ENCODE results near the gene MGAT5.

Gene MGAT5

GRCh38 chr2:134451347-134451630 lies 197.4 kb downstream of the MGAT5 start:
- Histone ChIP-seq H3K27ac (ENCODE audit: poor library complexity, severe bottlenecking) (no peak overlapping the region), H3K9me3 (ENCODE audit: severe bottlenecking) (no peaks in the 10 kb centered on the region), H3K27me3 (ENCODE audit: insufficient read depth, poor library complexity, severe bottlenecking) (no peaks in the 10 kb centered on the region), H3K36me3 (ENCODE audit: low read depth) (no peaks in the 10 kb centered on the region), H3K4me3 (ENCODE audit: severe bottlenecking) (no peak overlapping the region), H3K4me1 (ENCODE audit: insufficient read depth, poor library complexity, severe bottlenecking) (peaks cover 3% of the 10 kb centered on the region)
- no peak for DNase-seq (ENCODE audit: low spot score)
- no peak for ATAC-seq (ENCODE audit: low read depth)
- TF ChIP-seq CTCF (IDR thresholded peaks at IDR 0.05; ENCODE audit: poor library complexity, severe bottlenecking) = no peak

GRCh38 chr2:134452042-134452733 lies 198.3 kb downstream of the MGAT5 start:
- no peaks in the 10 kb centered on the region for H3K4me1 ChIP-seq (ENCODE audit: insufficient read depth, poor library complexity, severe bottlenecking)
- no peaks in the 10 kb centered on the region for H3K9me3 ChIP-seq (ENCODE audit: severe bottlenecking)
- H3K27me3 ChIP-seq (ENCODE audit: insufficient read depth, poor library complexity, severe bottlenecking) = no peaks in the 10 kb centered on the region
- H3K27ac ChIP-seq (ENCODE audit: poor library complexity, severe bottlenecking) = no peak overlapping the region
- no peak for DNase-seq (ENCODE audit: low spot score)
- no peak overlapping the region for H3K4me3 ChIP-seq (ENCODE audit: severe bottlenecking)
- H3K36me3 ChIP-seq (ENCODE audit: low read depth) = no peaks in the 10 kb centered on the region
- TF ChIP-seq CTCF (IDR thresholded peaks at IDR 0.05; ENCODE audit: poor library complexity, severe bottlenecking) = no peak
- no peak for ATAC-seq (ENCODE audit: low read depth)

- H3K27me3 ChIP-seq (ENCODE audit: insufficient read depth, poor library complexity, severe bottlenecking) = no peaks in the 10 kb centered on the region
Measured at GRCh38 chr2:134453476-134453875, 199.6 kb downstream of the MGAT5 start.

GRCh38 chr2:134453973-134454372 lies 200.1 kb downstream of the MGAT5 start:
- H3K27me3 ChIP-seq (ENCODE audit: insufficient read depth, poor library complexity, severe bottlenecking) = no peaks in the 10 kb centered on the region
- no peak overlapping the region for H3K27ac ChIP-seq (ENCODE audit: poor library complexity, severe bottlenecking)
- H3K4me3 ChIP-seq (ENCODE audit: severe bottlenecking) = no peak overlapping the region
- H3K36me3 ChIP-seq (ENCODE audit: low read depth) = no peaks in the 10 kb centered on the region
- H3K4me1 ChIP-seq (ENCODE audit: insufficient read depth, poor library complexity, severe bottlenecking) = no peaks in the 10 kb centered on the region
- H3K9me3 ChIP-seq (ENCODE audit: severe bottlenecking) = no peaks in the 10 kb centered on the region
- TF ChIP-seq CTCF (IDR thresholded peaks at IDR 0.05; ENCODE audit: poor library complexity, severe bottlenecking) = no peak
- no peak for ATAC-seq (ENCODE audit: low read depth)
- DNase-seq (ENCODE audit: low spot score) = no peak

More at GRCh38 chr2:134453476-134453875, 199.6 kb downstream of the MGAT5 start:
- Histone ChIP-seq H3K36me3 (ENCODE audit: low read depth) (no peaks in the 10 kb centered on the region), H3K27ac (ENCODE audit: poor library complexity, severe bottlenecking) (no peak overlapping the region), H3K4me1 (ENCODE audit: insufficient read depth, poor library complexity, severe bottlenecking) (no peaks in the 10 kb centered on the region), H3K4me3 (ENCODE audit: severe bottlenecking) (no peak overlapping the region), H3K9me3 (ENCODE audit: severe bottlenecking) (no peaks in the 10 kb centered on the region)
- ATAC-seq (ENCODE audit: low read depth) (no peak), DNase-seq (ENCODE audit: low spot score) (no peak)
- no peak for TF ChIP-seq CTCF (IDR thresholded peaks at IDR 0.05; ENCODE audit: poor library complexity, severe bottlenecking)

- Histone ChIP-seq H3K27ac (ENCODE audit: poor library complexity, severe bottlenecking) (no peak overlapping the region), H3K27me3 (ENCODE audit: insufficient read depth, poor library complexity, severe bottlenecking) (no peaks in the 10 kb centered on the region), H3K36me3 (ENCODE audit: low read depth) (no peaks in the 10 kb centered on the region), H3K4me3 (ENCODE audit: severe bottlenecking) (no peak overlapping the region), H3K4me1 (ENCODE audit: insufficient read depth, poor library complexity, severe bottlenecking) (no peaks in the 10 kb centered on the region), H3K9me3 (ENCODE audit: severe bottlenecking) (no peaks in the 10 kb centered on the region)
- no peak for DNase-seq (ENCODE audit: low spot score)
- TF ChIP-seq CTCF (IDR thresholded peaks at IDR 0.05; ENCODE audit: poor library complexity, severe bottlenecking) = no peak
- ATAC-seq (ENCODE audit: low read depth) = no peak
Measured at GRCh38 chr2:134454426-134454825, 200.6 kb downstream of the MGAT5 start.
